Activated CD4-positive, alpha-beta T cell treated with anti-CD3 and anti-CD28 coated beads, Interleukin-2, amount 50 U/mL, for 4 hours (primary cell): ENCODE data around the gene EP400.
"Not testable (repeated sequence)": the region's sequence is repeated elsewhere in the genome, so short reads cannot be mapped to it uniquely, and the experiment has no call there.

ENCODE experiments used
- DNase-seq, 2 experiments: peaks; one replicate each; pipeline ENCODE4 v3.0.0-alpha.2; 2020

EP400 gene

GRCh38 chr12:132102297-132102696 lies 152.6 kb downstream of the EP400 start:
- no peak for DNase-seq

DNA sequence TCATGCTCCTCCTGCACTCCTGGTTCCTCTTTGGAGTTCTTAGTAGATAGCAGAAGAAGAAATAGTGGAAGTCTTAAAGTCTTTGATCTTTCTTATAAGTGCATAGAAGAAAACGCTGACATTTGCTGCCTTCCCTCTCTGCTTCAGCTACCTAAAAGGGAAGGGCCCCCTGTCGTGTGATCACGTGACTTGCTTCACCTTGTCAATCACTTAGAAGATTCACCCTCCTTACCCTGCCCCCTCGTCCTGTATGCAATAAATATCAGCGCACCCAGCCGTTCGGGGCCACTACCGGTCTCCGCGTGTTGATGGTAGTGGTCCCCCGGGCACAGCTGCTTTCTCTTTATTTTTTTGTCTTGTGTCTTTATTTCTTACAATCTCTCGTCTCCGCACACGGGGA lies 153.3 kb downstream of the EP400 start:
- not testable (repeated sequence) for DNase-seq

- DNase-seq = no peak
Observed at GRCh38 chr12:132103542-132104308, 154.0 kb downstream of the EP400 start.

GRCh38 chr12:132105467-132105866 lies 155.7 kb downstream of the EP400 start:
- DNase-seq = no peak

- no peak for DNase-seq
Observed at GRCh38 chr12:132106921-132107320, 157.2 kb downstream of the EP400 start.

DNA sequence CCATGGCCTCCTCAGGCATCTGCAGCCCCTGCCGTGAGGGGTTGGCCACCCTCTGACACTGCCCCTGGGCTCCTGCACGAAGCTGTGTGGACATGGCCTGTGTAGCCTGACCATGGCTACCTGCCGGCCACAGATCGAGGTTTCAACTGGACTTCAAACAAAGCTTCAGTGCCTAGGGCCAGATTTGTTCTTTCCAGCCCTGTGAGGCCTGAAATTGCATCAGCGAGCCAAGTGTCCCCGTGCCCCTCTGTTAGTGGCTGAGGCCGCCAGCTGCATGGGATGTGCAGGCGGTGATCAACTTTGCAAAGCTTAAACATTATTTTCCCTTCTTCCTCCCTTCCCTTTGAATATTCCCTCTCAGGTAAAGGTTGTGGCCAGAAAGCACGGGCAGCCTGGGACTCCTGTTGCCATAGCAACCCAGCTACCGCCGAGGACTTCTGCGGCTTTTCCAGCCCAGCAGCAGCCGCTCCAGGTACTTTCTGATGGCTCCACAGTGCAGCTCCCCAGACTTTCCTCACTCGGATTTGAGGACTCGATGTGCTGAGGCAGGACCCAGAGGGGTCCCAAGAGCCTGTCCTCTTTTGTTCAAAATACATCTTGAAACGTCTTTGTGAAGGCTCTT lies 158.6 kb downstream of the EP400 start:
- DNase-seq = no peak

- DNase-seq = no peak
Observed at GRCh38 chr12:132109741-132110140, 160.0 kb downstream of the EP400 start.

- no peak for DNase-seq
Observed at GRCh38 chr12:132110677-132111076, 160.9 kb downstream of the EP400 start.

- no peak for DNase-seq
Observed at GRCh38 chr12:132111654-132112304, 162.0 kb downstream of the EP400 start.

GRCh38 chr12:132114667-132115066 lies 164.9 kb downstream of the EP400 start:
- DNase-seq = no peak

DNA sequence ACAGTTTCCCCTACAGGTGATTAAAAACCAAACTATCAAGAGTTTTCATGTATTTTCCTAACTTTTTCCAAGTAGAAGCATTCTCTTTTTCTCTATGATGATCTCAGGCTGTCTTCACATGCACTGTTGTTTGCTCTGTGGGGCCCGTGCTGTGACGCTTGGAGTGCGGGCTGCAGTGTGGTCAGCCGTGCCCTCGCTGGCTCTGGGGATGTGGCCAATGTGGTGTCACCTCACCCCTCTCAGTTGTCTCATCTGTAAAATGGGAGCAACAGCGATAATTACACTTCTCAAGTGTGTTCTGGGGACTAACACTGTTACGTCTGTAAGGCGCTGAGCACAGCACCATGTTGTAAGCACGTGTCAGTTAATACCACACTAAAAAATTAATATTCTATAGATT lies 165.8 kb downstream of the EP400 start:
- no peak for DNase-seq

GRCh38 chr12:132116709-132117557 lies 167.2 kb downstream of the EP400 start:
- no peak for DNase-seq

DNA sequence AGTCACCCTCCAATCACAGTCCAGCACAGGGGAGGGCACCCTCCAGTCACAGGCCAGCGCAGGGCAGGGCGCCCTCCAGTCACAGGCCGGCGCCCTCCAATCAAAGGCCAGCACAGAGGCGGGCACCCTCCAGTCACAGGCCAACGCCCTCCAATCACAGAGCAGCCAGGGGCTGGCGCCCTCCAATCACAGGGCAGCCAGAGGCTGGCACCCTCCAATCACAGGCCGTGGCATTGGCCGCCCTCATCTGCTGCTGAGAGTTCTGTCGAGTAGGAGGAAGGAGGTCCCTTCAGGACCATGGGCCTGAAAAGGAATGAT lies 167.8 kb downstream of the EP400 start:
- no peak for DNase-seq

- DNase-seq = no peak
Observed at GRCh38 chr12:132118876-132119275, 169.1 kb downstream of the EP400 start.

GRCh38 chr12:132121283-132121682 lies 171.5 kb downstream of the EP400 start:
- DNase-seq = no peak

- no peak for DNase-seq
Observed at GRCh38 chr12:132123970-132124765, 174.4 kb downstream of the EP400 start.

DNA sequence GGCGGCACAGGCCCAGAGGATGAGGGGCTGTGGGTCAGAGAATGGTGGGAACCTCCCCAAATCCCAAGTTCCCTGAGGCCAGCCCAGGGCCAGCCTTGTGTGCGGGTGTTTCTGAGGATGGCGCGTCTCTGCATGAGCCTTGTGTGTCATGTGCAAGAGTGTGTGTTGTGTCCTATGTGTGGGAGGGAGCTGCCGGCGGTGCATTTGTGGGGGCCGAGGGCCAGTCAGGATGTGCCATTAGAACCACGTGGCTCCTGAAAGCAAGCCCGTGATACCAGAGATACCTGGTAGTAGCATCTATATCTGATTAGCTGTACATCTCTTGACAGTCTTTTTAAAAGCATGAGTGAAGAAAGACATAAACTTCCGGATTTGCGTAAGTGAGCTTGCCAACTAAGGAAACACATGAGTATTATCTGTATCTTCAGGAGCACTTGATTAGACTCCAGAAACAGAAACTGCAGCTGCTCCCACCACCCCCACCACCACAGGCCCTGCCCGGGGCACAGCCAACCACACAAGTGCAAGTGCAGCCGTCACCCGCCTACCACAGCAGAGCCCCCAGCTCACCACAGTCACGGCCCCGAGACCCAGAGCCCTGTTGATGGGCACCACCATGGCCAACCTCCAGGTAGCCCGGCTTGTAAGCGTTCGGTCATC lies 175.2 kb downstream of the EP400 start:
- no peak for DNase-seq

- no peak for DNase-seq
Observed at GRCh38 chr12:132125736-132126135, 176.0 kb downstream of the EP400 start.

DNA sequence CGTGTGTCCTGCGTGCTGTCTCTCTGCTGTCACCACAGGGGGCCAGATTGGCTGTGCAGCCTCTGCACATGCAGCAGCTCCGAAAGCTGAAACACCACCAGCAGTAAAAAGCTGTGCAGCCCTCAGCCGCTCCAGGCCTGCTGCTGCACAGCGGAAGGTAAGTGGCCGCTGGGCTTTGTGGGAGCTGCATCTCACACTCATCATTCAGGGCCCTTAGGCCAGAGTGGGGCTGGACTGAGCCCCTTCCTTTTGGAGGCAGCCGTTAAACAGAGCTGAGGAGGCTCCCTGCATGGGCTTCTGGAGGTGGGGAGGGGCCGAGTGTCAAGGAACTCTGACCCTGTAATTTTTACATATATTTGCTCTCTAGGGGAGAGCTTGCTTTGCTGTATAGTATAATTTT lies 177.3 kb downstream of the EP400 start:
- no peak for DNase-seq

DNA sequence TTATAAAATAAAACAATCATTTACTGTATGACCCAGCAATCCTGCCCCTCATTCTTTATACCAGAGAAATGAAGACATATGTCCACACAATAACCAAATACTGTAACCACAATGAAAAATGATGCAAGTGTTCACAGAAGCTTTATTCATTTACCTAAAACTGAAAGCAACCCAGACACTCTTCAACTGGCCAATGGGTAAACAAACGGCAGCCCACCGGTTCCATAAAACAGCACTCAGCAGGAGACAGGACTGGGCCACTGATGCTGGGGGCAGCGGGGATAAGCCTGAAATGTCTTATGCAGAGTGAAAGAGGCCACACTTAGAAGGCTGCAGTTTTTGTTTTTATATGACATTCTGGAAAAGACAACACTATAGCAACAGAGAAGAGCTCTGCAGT lies 179.3 kb downstream of the EP400 start:
- no peak for DNase-seq

DNA sequence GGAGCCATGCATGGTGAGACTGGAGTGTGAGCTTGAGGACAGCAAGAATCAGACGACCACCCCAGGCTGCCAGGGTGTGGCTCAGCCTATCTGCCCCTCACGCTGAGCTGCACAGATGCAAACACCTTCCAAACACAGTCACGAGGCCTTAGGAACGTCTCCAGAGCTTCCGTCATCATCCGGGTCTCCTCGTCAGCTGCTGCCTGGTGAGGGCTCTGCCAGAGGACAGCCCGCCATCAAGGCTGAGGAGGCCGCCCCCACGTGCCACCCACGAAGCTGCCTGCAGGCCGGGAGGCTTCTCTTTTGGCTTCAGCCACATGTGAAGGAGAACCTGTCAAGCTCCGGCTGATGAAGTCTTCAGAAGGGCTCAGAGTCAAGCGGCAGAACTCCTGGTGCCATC lies 180.9 kb downstream of the EP400 start:
- DNase-seq = no peak
